Activated CD8-positive, alpha-beta T cell treated with anti-CD3 and anti-CD28 coated beads for 36 hours (primary cell): Measurements from ENCODE around the gene LMNTD1. TPM values are rescaled to one million over a fixed set of nuclear protein-coding genes. Genes with fewer than 3 reads are reported as not detected.

Experiments used
- ATAC-seq: fragments of 200-7000 bp; cut with Tn5 transposase; one replicate; pipeline ENCODE4 v1.10.0; 2021; ENCODE audit warnings: mild to moderate bottlenecking, moderate library complexity
- CTCF ChIA-PET: fragments of 350-600 bp; sonication (Branson Sonifier 250); formaldehyde crosslinking; loops from one replicate; lab custom pipeline; 2021; ENCODE audit warnings: antibody characterized with exemption; lab: Charles Lee
- POLR2A ChIA-PET: fragments of 350-600 bp; sonication (Branson Sonifier 250); formaldehyde crosslinking; loops from one replicate; lab custom pipeline; 2021; ENCODE audit warnings: antibody characterized with exemption; lab: Charles Lee
- DNase-seq: peaks from one replicate; pipeline ENCODE4 v3.0.0-alpha.2; 2020
- H3K27ac Mint-ChIP-seq: one replicate; pipeline ENCODE4 v1.8.0; 2021; ENCODE audit warnings: mild to moderate bottlenecking, mixed read lengths
- H3K27me3 Mint-ChIP-seq: one replicate; pipeline ENCODE4 v1.8.0; 2021; ENCODE audit warnings: mixed read lengths
- H3K36me3 Mint-ChIP-seq: one replicate; pipeline ENCODE4 v1.8.0; 2021; ENCODE audit warnings: low read depth, mixed read lengths
- H3K4me1 Mint-ChIP-seq: one replicate; pipeline ENCODE4 v1.8.0; 2021; ENCODE audit warnings: low read depth, mixed read lengths
- H3K4me3 Mint-ChIP-seq: one replicate; pipeline ENCODE4 v1.8.0; 2021; ENCODE audit warnings: mild to moderate bottlenecking, moderate library complexity, mixed read lengths
- H3K9me3 Mint-ChIP-seq: one replicate; pipeline ENCODE4 v1.8.0; 2021; ENCODE audit warnings: mixed read lengths
- intact Hi-C: fragments of 100-400 bp; cut with micrococcal nuclease; formaldehyde crosslinking; loops from one replicate; pipeline ENCODE4 v1.10.0; 2022
- total RNA-seq, 2 experiments: library from RNA; stranded (reverse); gene quantifications; one replicate each; pipeline ENCODE4 v1.2.3, GENCODE V29; 2021
- TF ChIP-seq, protein P1 (sequence below): fragments of 200-600 bp; IDR thresholded peaks from one replicate; pipeline ENCODE4 v1.8.0; 2022; ENCODE audit warnings: antibody characterized with exemption, mild to moderate bottlenecking

The LMNTD1 gene
- total RNA-seq, 2 experiments from 2014 or later = not detected

DNA sequence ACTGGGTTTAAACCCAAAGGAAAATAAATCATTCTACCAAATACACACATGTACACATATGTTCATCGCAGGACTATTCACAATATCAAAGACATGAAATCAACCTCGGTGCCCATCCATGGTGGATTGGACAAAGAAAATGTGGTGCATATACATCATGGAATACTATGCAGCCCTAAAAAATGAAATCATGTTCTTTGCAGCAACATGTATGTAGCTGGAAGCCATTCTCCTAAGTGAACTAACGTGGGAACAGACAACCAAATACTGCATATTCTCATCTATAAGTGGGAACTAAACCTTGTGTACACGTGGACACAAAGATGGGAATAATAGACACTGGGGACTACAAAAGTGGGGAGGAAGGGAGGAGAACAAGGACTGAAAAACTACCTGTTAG, 96.6 kb downstream of the LMNTD1 start:
- no peak for DNase-seq
- intact Hi-C loops = no loop called here
- CTCF ChIA-PET = interaction anchor here (1.3 kb wide), 1 partner anchor 21 kb away, joined by 7 read pairs; no protein-coding TSS in a partner anchor

DNA sequence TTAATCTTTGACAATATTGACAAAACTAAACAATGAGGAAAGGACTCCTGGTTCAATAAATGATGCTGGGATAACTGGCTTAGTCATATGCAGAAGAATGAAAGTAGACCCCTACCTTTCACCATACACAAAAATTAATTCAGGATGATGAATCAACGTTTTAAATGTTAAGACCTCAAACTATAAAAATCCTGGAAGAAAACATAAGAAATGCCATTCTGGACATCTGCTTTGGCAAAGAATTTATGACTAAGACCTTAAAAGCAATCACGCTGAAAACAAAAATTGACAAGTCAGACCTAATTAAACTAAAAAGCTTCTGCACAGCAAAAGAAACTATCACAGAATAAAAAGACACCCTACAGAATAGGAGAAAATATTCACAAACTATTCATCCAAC, 97.4 kb downstream of the LMNTD1 start:
- intact Hi-C loops = no loop called here
- peaks cover 1% of the 10 kb centered on the region for H3K9me3 Mint-ChIP-seq
- H3K4me1 Mint-ChIP-seq = no peaks in the 10 kb centered on the region
- DNase-seq = no peak
- peaks cover 6% of the 10 kb centered on the region for H3K27me3 Mint-ChIP-seq
- H3K4me3 Mint-ChIP-seq = no peak overlapping the region
- H3K36me3 Mint-ChIP-seq = no peaks in the 10 kb centered on the region
- ChIA-PET CTCF (no interaction called here), POLR2A (no interaction called here)
- TF ChIP-seq, protein P1, sequence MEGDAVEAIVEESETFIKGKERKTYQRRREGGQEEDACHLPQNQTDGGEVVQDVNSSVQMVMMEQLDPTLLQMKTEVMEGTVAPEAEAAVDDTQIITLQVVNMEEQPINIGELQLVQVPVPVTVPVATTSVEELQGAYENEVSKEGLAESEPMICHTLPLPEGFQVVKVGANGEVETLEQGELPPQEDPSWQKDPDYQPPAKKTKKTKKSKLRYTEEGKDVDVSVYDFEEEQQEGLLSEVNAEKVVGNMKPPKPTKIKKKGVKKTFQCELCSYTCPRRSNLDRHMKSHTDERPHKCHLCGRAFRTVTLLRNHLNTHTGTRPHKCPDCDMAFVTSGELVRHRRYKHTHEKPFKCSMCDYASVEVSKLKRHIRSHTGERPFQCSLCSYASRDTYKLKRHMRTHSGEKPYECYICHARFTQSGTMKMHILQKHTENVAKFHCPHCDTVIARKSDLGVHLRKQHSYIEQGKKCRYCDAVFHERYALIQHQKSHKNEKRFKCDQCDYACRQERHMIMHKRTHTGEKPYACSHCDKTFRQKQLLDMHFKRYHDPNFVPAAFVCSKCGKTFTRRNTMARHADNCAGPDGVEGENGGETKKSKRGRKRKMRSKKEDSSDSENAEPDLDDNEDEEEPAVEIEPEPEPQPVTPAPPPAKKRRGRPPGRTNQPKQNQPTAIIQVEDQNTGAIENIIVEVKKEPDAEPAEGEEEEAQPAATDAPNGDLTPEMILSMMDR = no peak
- ATAC-seq = no peak
- H3K27ac Mint-ChIP-seq = no peak overlapping the region

More for the DNA sequence above, 96.6 kb downstream of the LMNTD1 start:
- Mint-ChIP-seq H3K4me3 (no peak overlapping the region), H3K9me3 (peaks cover 1% of the 10 kb centered on the region), H3K27me3 (peaks cover 3% of the 10 kb centered on the region), H3K27ac (no peak overlapping the region), H3K4me1 (no peaks in the 10 kb centered on the region), H3K36me3 (no peaks in the 10 kb centered on the region)
- TF ChIP-seq, protein P1 = no peak
- ATAC-seq = no peak
- POLR2A ChIA-PET = no interaction called here

DNA sequence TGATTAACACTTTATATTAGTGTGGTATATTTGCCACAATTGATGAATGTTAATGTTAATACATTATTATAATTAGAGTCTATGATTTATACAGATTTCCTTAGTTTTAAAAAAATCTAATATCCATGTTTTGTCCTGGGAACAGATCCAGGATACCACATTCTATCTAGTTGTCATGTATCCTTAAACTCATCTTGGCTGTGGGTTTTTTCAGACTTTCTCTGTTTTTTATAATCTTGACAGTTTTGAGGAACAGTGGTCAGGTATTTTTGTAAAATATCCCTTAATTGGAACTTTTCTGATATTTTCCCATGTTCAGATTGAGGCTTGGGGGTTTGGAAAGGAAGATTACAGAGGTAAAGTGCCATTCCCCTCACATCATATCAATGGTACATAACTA, 104.1 kb downstream of the LMNTD1 start:
- TF ChIP-seq, protein P1 = no peak
- POLR2A ChIA-PET = no interaction called here
- CTCF ChIA-PET = no interaction called here
- H3K36me3 Mint-ChIP-seq = no peaks in the 10 kb centered on the region
- H3K4me1 Mint-ChIP-seq = no peaks in the 10 kb centered on the region
- ATAC-seq = no peak
- peaks cover 9% of the 10 kb centered on the region for H3K27me3 Mint-ChIP-seq
- intact Hi-C loops = no loop called here
- no peak overlapping the region for H3K27ac Mint-ChIP-seq
- no peak overlapping the region for H3K4me3 Mint-ChIP-seq
- no peaks in the 10 kb centered on the region for H3K9me3 Mint-ChIP-seq
- no peak for DNase-seq

DNA sequence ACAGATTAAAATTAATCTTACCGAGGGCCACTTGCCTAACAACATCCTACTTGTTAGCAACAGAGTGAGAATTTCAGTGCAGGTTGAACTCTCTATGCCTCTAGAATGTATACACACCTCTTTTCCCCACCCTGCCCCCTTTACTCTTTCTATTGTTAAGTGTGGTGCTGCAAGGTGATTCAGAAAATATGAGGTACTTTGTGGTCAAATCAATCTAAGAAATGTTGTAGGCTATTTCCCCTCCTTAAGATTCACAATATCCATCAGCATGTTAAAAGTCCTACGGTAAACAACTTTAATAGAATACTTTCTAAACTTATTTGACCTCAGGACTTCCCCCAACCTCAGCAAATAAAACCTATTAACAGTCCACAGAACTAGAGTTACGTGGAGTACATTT, 106.0 kb downstream of the LMNTD1 start:
- Mint-ChIP-seq H3K36me3 (no peaks in the 10 kb centered on the region), H3K27me3 (peaks cover 6% of the 10 kb centered on the region), H3K4me1 (no peaks in the 10 kb centered on the region), H3K4me3 (no peak overlapping the region), H3K27ac (no peak overlapping the region), H3K9me3 (no peaks in the 10 kb centered on the region)
- ChIA-PET POLR2A (no interaction called here), CTCF (no interaction called here)
- no peak for DNase-seq
- intact Hi-C loops = no loop called here
- no peak for ATAC-seq
- TF ChIP-seq, protein P1 = no peak

DNA sequence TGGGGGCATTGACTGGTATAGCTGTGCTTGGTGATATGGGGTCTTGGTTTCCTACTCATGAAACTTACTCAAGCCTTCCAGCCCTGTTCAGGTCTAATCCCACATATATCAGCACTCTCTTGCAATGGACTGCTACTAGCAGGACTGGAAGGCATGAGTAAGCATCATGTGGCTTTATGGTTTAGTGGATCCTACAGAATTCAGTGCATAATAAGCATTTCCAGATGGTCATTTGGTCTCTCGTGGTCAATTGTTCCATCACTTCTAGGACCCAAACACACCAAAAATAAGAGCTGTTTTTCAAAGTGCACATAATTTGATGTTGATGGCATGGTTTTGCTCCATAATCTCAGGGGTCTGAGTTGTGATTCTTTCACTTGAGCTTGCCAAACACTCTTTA, 114.4 kb downstream of the LMNTD1 start:
- intact Hi-C loops = loop anchor here (5.0 to 10.0 kb wide), 2 partner anchors 116 to 589 kb away; partner anchors contain the start of gene LMNTD1
- Mint-ChIP-seq H3K36me3 (no peaks in the 10 kb centered on the region), H3K4me1 (peaks cover 5% of the 10 kb centered on the region), H3K27me3 (no peaks in the 10 kb centered on the region), H3K27ac (no peak overlapping the region), H3K4me3 (no peak overlapping the region), H3K9me3 (no peaks in the 10 kb centered on the region)
- TF ChIP-seq, protein P1 = no peak
- DNase-seq (no peak), ATAC-seq (no peak)
- POLR2A ChIA-PET = no interaction called here
- CTCF ChIA-PET = interaction anchor here (0.8 kb wide), 1 partner anchor 590 kb away, joined by 4 read pairs; no protein-coding TSS in a partner anchor
